8988T (cell line): ENCODE measurements around the gene IQCK.

Experiments
- DNase-seq: peaks from one replicate; pipeline ENCODE4 v3.0.0; 2011

The IQCK gene

GRCh38 chr16:19864566-19864965, 146.5 kb downstream of the IQCK start:
- no peak for DNase-seq

GRCh38 chr16:19868421-19868820, 150.3 kb downstream of the IQCK start:
- DNase-seq, result no peak

- no peak for DNase-seq
These were observed 153.7 kb downstream of the IQCK start for GRCh38 chr16:19871721-19872120.

- DNase-seq, result no peak
These were observed 154.2 kb downstream of the IQCK start for GRCh38 chr16:19872179-19872863.

DNA sequence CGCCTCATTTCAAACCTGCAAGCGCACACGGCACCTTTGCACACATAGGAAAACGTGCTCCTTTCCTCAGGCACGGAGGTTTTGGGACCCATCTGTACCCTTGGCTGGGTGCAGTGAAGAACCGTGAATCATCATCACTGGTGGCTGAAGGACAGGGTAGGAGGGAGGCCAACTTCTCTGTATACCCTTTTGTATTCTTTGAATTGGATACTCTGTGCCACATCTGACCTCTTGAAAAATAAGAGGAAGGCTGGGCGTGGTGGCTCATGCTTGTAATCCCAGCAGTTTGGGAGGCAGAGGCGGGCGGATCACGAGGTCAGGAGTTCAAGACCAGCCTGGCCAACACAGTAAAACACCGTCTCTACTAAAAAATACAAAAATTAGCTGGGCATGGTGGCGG, 154.9 kb downstream of the IQCK start:
- no peak for DNase-seq

DNA sequence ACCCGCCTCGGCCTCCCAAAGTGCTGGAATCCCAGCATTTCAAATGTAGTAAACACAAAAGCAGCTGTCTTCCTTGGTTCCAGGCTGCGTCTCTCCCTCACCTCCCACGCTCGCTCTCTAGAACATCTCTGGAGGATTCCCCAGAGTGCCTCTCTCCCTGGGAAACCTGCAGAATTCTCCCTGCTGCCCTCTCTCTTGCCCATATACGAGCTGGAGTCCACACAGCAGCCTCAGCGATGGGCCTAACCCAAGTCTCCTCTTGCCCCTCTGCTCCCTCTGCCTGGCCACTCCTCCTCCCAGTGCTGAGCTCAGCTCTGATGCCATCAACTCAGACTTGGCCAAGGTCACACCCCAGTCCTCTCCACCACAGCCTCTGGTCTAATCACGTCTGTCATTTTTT, 156.0 kb downstream of the IQCK start:
- DNase-seq, result no peak

DNA sequence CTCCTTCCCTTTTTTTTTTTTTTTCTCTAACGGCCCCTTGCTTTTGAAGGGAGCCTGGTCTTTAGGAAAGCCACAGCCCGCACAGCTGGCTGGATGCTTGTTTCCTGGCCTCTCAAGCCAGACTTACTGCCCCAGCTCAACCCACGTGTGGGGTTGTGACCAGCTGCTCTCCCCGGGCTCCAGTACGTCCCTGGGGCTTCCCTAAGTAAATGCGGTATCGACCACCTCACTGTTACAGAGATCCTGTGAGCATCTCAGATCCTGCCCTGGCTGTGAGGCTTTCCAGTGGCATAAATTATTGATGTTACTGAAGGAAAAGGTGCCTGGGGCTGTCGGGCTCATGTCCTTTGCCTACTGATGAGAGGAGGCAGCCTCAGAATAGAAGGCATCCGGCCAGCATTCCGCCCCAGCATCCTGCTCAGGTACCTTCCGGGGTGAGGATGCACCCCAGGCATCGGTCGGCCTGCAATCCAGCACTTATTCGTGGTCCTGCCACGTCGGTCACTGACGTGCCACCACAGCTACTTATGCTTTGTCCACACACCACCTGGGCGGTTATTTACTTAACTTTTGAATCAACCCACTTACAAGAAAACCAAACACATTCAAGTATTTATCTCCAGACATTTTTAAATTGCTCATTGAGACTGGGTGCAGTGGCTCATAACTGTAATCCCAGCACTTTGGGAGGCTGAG, 156.9 kb downstream of the IQCK start:
- DNase-seq, result no peak

- DNase-seq, result no peak
These were observed 157.8 kb downstream of the IQCK start for GRCh38 chr16:19875900-19876299.

GRCh38 chr16:19876501-19877059, 158.5 kb downstream of the IQCK start:
- DNase-seq, result no peak

GRCh38 chr16:19878757-19879156, 160.7 kb downstream of the IQCK start:
- no peak for DNase-seq

GRCh38 chr16:19879241-19879792, 161.2 kb downstream of the IQCK start:
- DNase-seq, result no peak

DNA sequence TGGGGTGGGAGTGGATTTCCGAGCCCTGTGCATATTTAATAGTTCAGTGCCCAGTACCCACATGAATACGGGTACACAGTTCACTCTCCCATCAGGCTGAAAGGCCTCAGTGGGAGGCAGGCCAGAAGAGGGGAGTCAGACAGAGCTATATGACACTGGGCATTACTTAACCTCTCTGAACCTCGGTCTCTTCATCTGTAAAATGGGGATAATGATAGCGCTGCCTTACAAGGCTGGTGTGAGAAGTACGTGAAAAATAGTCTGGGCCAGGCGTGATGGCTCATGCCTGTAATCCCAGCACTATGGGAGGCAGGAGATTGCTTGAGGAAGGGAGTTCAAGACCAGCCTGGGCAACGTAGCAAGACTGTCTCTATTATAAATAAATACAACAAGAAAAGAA, 163.0 kb downstream of the IQCK start:
- no peak for DNase-seq

GRCh38 chr16:19881783-19882182, 163.7 kb downstream of the IQCK start:
- DNase-seq, result no peak

DNA sequence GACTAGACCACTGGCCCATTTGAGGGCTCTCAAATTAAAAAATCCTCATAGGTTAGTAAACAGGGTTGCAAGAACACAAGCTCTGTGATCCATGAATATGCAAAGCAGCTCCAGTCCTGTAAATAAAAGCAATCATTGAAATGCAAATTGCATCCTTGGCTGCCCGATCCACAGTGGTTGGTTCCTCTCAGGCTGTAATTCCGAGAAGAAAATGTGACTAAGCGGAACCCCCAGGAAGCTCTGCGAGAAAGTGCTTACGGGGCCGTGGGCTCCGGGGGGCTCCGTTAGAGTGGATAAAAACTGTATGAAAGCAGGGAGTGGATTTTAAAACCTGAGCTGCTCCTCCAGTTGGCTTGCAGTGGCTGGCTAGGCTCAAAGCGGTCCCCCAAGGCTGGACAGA, 164.1 kb downstream of the IQCK start:
- no peak for DNase-seq

DNA sequence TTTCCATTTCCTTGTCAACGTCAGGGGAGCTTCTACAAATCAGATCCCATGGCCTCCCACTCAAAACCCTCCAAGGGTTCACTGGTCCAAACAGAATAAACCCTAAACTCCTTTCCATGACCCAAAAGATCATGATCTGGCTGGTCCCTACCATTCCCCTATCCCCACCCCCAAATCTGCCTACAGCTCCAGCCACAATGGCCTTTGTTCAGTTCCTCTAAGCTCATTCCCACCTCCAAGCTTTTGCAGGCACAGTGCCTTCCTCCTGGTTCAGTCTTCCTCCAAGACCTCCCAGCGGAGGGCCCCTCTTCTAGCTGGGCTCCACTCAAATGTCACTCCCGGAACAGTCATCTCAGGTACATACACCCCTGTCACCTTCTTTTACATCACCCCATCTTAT, 164.6 kb downstream of the IQCK start:
- no peak for DNase-seq

DNA sequence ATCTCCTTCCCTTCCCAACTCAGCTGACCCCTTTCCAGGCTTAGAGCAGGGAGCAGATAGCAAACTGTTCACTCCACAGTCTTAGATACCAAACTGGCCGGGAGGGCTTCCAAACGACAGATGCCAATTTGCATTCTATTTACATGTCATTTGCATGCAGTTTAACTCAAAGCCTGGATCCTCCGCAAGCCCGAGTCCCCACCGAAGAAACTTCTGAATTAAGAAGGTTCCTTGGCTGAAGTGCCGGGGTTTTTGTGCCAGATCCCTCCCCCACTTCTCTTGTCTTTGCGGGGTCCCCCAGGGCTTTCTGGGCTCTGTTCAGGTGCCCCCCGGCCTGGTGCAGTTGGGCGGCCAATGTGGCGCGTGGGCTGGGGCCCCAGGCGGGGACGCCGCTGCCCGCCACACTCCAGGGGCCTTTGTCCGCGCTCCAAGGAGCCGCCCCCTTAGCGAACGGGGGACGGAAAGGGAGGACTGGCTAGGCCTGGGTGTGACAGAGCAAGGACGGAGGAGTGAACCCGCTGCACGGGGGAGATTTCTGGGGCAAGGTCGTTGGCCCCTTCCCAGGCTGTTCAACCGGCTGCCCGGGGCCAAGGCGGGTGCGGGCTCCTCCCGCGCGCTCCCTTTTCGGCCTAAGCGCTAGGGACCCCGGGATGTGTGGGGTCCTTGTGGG, 165.4 kb downstream of the IQCK start:
- DNase-seq, result no peak

GRCh38 chr16:19883966-19884485, 166.0 kb downstream of the IQCK start:
- no peak for DNase-seq

DNA sequence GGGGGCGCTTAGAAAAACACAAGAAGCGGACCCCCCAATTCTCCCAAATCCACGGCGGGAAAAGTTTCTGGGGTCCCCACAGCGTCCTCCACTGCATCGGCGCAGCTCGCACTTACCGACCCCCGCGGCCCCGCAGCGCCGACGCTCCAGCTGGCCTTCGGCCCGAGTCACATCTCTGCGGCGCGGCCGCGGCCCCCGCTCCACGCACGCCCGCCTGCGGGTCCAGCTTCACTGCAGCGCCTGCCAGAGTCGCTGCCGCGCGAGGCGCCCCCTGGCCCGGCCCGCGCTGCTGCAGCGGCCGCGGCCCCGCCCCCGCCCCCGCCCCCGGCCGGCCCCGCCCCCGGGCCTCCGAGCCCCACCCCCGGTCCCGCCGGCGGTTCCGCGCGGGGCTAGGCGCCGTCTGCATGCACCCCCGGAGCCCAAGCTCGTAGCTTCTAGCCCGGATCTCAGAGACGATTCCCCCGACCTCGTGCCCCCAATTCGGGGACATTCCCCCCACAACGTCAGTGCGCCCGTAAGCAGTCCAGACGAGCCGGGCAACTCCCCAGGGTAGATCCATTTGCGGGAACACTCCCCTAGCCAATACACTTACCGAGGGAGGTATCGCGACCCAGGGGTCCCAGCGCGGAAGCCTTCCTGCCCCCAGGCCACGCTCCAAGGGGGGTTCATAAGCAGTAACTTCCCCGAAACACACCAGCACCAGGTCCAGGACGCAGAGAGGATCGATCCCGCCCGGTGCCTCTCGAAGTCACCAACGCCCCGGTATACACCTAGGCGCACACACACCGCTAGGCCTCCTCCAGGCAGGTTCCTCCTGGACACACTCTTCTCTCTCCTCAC, 166.8 kb downstream of the IQCK start, which contains the start of gene GPRC5B:
Gene GPRC5B, minus strand, starts transcription at position 238 of the 840 bp plus-strand sequence. CDS start 12,003 bp downstream, outside the sequence.
- no peak for DNase-seq

GRCh38 chr16:19885451-19886072, 167.5 kb downstream of the IQCK start:
- no peak for DNase-seq

DNA sequence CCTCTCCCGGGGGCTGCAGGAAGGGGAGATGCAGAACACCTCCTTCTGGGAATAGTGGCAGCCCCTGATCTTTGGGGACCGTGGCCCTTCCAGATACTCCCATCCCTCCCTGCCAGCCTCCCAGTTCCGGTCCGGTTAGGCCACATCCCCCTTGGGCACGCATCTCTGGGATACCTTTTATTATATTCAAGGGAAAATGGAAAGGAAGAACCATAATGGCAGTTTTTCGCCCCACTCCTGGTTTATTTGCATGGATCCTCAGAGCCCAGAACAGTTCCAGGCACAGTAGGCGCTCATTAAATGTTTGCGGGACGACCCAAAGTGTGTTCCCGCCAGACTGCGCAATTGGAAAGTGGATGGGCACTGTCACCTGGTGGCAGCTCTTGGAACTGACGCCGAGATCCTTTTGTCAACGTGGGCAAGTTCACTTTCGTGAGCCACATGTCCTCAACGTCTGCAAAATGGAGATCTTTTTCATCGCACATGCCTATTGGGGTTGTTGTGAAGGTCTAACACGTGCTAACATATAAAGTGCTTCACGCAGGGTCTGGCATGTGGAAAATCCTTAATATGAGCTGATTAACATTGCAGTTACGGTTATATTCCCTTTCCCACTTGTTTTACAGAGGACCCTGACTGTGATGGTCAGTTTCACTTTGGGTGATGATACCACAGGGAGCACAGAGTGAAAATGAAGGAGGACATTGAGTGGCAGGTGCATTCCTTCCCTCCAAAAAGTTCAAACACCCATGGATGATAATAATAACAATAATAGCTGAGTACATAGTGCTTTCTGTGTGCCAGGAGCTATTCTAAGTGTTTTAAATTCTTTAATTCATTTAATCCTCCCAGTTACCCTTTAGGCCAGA, 168.2 kb downstream of the IQCK start:
- no peak for DNase-seq

GRCh38 chr16:19888834-19889233, 170.8 kb downstream of the IQCK start:
- no peak for DNase-seq
